Activated naive CD8-positive, alpha-beta T cell treated with anti-CD3 and anti-CD28 coated beads for 36 hours (primary cell): ENCODE data around the gene LARGE1. TPM values are rescaled to one million over a fixed set of nuclear protein-coding genes. Genes with fewer than 3 reads are reported as not detected.
A peak's percentile ranks its signal among the peaks of the same experiment; 100 is the strongest.

ENCODE experiments used
- DNase-seq: peaks from one replicate; pipeline ENCODE4 v3.0.0; 2021
- H3K27ac Mint-ChIP-seq: one replicate; pipeline ENCODE4 v1.8.0; 2022; ENCODE audit warnings: mild to moderate bottlenecking, moderate library complexity, mixed read lengths
- H3K27me3 Mint-ChIP-seq: one replicate; pipeline ENCODE4 v1.8.0; 2022; ENCODE audit warnings: mild to moderate bottlenecking, mixed read lengths
- H3K36me3 Mint-ChIP-seq: one replicate; pipeline ENCODE4 v1.8.0; 2021; ENCODE audit warnings: mild to moderate bottlenecking, mixed read lengths
- H3K4me1 Mint-ChIP-seq: one replicate; pipeline ENCODE4 v1.8.0; 2021; ENCODE audit warnings: mixed read lengths
- H3K4me3 Mint-ChIP-seq: one replicate; pipeline ENCODE4 v1.8.0; 2022; ENCODE audit warnings: mild to moderate bottlenecking, moderate library complexity, mixed read lengths
- H3K9me3 Mint-ChIP-seq: one replicate; pipeline ENCODE4 v1.8.0; 2022; ENCODE audit warnings: mixed read lengths
- total RNA-seq, 2 experiments: library from RNA; stranded (reverse); gene quantifications; one replicate each; pipeline ENCODE4 v1.2.3, GENCODE V29; 2021

The LARGE1 gene
- total RNA-seq, 2 experiments from 2014 or later, result 0.28 to 0.93 TPM

DNA sequence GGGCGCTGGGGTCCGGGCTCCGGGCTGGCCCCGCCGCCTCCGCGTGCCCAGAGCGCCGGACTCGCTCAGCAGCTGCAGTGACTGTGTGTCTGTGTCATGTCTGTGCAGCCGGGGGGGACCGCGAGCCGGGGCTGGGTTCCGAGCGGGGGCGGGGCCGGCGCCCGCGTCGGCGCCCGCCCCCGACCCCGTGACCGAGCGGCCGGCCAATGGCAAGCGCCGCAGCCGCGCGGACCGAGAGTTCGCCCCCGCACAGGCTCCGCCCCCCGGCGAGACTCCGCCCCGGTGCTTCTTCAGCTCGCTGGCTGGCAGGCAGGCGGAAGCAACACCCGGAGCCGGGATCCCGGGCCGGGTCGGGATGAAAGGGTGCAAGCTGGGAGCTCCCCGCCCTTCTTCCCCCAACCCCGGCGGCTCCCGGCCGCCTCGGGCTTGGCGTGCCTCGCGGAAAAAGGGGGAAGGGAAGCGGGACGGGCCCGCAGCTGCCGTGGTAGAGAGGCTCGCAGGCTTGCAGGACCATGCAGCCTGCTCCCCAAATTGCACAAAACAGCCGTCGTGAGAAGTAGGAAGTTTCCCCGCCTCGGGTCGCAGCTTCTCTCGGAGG is 750 bp upstream of the LARGE1 start:
- peaks cover 77% of the 10 kb centered on the region for H3K27me3 Mint-ChIP-seq
- no peaks in the 10 kb centered on the region for H3K9me3 Mint-ChIP-seq
- peak overlapping the region; percentile 73 for H3K4me3 Mint-ChIP-seq

DNA sequence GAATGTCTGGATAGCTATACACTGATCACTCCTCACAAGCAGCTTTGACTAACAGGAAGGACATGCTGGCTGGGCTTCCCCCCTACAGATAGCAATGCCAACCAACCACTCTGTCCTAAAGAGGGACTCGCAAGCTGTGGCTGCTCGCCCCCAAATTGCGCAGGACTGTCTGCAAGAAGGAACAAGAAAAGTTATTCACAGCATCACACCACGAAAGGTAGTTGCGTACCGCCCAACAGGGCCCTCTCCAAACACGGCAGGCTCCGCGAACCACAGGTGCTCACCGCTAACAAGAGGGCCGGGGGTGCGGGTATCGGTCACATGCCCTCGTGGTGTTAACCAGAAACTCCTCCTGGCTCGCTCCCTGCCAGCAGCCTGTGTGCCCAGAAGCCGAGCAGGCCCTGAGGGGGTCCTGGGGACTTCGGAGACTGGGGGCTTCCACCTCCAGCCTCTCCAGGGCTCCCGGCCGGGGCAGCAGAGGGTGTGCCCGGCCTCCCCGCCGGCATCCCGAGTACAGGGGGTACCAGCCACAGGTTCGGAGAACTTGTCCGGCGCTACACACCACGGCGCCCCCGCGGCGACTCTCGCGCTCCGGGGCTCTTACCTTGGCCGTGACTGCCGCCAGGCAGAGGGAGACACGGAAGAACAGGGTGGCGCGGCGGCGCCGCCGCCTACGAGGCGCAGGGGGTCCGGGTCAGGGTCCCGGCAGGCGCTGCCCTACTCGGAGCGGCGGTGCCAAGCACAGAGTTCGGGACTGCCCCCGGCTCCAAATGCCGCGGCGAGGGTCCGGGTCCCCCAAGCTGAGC is 682 bp downstream of the LARGE1 start:
- peaks cover 17% of the 10 kb centered on the region for H3K4me1 Mint-ChIP-seq

More for the DNA sequence above, 750 bp upstream of the LARGE1 start:
- Mint-ChIP-seq H3K36me3 (no peaks in the 10 kb centered on the region), H3K27ac (no peak overlapping the region), H3K4me1 (peaks cover 17% of the 10 kb centered on the region)
- DNase-seq, result peak; percentile 92

DNA sequence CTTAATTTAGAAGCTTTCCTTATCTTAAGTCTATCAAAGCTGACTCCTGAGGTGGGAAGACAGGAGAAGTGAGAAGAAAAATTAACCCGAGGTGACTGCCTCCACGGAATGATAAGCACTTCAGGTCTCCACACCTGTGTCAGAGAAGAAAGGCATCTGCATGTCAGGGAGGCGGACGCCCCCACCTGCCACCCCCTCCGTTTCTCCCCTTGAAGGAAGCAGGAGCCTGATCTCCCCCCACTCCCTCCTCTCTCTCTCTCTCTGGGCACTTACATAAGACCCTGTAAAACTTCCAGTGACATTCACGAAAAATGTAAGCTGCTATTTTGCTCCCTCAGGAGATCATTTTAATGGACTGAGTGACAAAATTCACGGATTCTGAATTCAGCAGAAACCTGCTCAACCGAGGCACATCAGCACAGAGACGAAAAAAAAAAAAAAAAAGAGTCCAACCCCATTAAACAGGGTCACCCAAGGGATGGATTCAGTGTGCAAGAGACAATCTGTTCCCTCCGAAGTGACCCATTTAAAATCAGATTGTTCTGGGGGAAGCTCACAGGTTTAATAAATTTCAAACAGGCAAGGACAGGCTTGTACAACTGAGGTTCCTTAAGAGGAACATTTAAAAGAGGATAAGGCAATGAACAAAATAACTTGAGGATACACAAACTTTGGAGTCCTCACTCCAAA is 1.5 kb downstream of the LARGE1 start:
- H3K36me3 Mint-ChIP-seq, result no peaks in the 10 kb centered on the region
- no peak overlapping the region for H3K4me3 Mint-ChIP-seq
- peaks cover 17% of the 10 kb centered on the region for H3K4me1 Mint-ChIP-seq
- peaks cover 57% of the 10 kb centered on the region for H3K27me3 Mint-ChIP-seq
- H3K9me3 Mint-ChIP-seq, result no peaks in the 10 kb centered on the region
- no peak for DNase-seq
- no peak overlapping the region for H3K27ac Mint-ChIP-seq

More for the DNA sequence above, 682 bp downstream of the LARGE1 start:
- Mint-ChIP-seq H3K9me3 (no peaks in the 10 kb centered on the region), H3K36me3 (no peaks in the 10 kb centered on the region), H3K4me3 (peak overlapping the region; percentile 48), H3K27ac (no peak overlapping the region), H3K27me3 (peaks cover 65% of the 10 kb centered on the region)
- peak; percentile 14 for DNase-seq

DNA sequence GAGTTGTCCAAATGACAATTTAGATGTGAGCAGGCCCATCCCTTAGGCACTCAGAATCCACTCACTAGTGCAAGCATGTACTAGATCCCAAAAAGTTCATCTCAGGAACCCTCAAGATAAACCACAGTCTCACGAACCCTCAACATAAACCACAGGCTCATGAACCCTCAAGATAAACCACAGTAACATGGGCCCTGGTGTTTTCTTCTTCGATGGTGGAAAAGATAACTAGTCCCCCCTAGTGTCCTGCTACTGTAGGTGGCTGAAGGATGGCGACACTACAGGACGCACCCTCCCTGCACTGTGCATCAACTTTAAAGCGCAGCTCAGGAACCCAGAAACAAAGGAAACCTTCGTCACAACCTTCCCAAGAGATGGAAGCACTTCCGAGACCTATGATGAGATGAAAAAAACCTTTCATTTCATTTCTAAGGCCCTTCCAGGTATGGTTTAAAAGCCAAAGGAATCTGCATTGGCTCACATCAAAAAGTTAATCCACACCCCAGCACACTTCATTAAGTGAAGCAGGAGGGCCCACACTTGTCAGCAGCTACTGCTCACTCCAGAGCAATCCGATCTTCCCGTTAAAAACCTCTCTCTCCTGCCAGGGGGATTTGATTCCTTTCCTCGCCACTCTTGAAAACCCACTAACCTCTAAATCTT is 2.4 kb downstream of the LARGE1 start:
- Mint-ChIP-seq H3K27me3 (peaks cover 47% of the 10 kb centered on the region), H3K36me3 (no peaks in the 10 kb centered on the region), H3K4me3 (no peak overlapping the region), H3K4me1 (peaks cover 16% of the 10 kb centered on the region), H3K9me3 (no peaks in the 10 kb centered on the region), H3K27ac (no peak overlapping the region)
- DNase-seq, result no peak

DNA sequence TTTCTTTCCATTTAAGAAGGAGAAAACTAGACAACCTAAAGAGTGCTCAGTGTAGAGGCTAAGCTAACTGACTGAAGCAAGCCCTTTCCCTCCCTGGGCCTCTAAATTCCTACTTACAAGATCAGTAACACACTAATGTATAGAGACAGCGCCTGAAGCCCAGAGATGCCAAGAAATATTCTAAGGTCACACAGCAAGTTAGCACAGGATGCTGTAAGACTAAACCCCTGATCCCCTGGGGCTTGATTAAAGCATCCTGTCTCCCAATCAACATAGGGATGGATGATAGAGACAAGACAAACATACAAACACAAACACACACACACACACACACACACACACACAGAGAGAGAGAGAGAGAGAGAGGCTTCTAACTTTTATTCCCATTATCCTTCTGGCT is 5.6 kb downstream of the LARGE1 start:
- Mint-ChIP-seq H3K36me3 (no peaks in the 10 kb centered on the region), H3K9me3 (no peaks in the 10 kb centered on the region), H3K4me1 (peaks cover 6% of the 10 kb centered on the region), H3K27ac (no peak overlapping the region), H3K4me3 (no peak overlapping the region), H3K27me3 (peaks cover 41% of the 10 kb centered on the region)
- DNase-seq, result no peak

DNA sequence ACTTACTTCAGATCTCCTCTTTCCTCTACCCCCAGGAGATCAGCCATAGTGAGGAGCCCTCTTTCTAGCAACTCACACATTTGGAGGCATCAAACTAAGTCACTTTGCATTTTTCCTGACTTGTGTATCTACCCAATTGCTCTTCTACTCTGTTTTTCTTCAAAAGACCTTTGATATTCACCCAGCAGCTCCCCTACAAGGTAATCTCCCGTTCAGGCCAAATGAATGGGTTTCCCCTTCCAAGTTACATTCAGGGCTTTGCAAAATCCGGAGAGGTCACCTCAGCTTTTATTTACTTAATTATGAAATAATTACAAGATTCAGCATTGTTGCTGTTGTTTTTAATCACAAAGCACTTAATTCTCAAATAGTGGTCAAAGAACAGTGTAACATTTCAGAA is 6.1 kb downstream of the LARGE1 start:
- no peak overlapping the region for H3K27ac Mint-ChIP-seq
- H3K9me3 Mint-ChIP-seq, result no peaks in the 10 kb centered on the region

DNA sequence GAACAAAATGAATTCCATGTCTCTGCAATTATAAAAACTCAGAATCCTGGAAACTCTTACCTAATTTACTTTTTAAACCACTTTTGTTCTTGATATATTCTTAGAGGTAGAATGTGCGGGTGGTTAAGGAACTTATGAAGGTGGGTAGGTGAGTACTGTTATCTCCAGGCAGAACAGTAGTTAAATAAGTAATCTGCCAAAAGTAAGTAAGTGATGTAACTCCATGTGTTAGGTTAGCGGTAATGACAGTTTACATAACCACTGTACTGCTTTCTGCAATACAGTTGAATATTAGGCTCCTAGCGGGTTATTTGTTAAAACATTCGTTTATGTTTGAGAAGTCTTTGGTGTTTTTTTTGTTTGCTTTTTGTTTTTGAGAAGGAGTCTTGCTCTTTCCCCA is 7.1 kb downstream of the LARGE1 start:
- no peak for DNase-seq
- H3K27me3 Mint-ChIP-seq, result peaks cover 27% of the 10 kb centered on the region
- no peak overlapping the region for H3K27ac Mint-ChIP-seq
- H3K4me3 Mint-ChIP-seq, result no peak overlapping the region
- no peaks in the 10 kb centered on the region for H3K4me1 Mint-ChIP-seq
- no peaks in the 10 kb centered on the region for H3K9me3 Mint-ChIP-seq
- no peaks in the 10 kb centered on the region for H3K36me3 Mint-ChIP-seq

More for the DNA sequence above, 6.1 kb downstream of the LARGE1 start:
- H3K4me3 Mint-ChIP-seq, result no peak overlapping the region
- H3K36me3 Mint-ChIP-seq, result no peaks in the 10 kb centered on the region
- peaks cover 36% of the 10 kb centered on the region for H3K27me3 Mint-ChIP-seq
- peaks cover 4% of the 10 kb centered on the region for H3K4me1 Mint-ChIP-seq
- no peak for DNase-seq

DNA sequence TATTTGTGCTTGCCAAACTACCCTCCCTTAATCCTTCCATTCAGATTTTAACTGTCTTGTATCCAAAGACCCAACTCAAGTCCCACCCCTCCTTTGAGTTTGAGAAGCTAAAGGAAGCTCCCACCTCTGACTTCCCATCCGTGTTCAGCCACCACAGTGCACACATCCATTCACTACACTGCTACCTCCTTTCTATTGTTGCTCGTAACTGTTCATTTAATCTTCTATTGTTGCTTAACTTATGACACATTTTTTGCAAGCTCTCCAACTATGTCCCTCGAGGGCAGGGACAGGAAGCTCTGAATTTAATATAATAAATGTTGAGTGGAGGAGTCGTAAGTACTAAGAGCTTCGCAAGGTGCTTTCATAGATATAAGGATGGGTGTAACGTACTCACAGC is 10.4 kb downstream of the LARGE1 start:
- Mint-ChIP-seq H3K27ac (no peak overlapping the region), H3K4me3 (no peak overlapping the region), H3K27me3 (peaks cover 8% of the 10 kb centered on the region), H3K9me3 (no peaks in the 10 kb centered on the region), H3K4me1 (no peaks in the 10 kb centered on the region), H3K36me3 (no peaks in the 10 kb centered on the region)
- no peak for DNase-seq

DNA sequence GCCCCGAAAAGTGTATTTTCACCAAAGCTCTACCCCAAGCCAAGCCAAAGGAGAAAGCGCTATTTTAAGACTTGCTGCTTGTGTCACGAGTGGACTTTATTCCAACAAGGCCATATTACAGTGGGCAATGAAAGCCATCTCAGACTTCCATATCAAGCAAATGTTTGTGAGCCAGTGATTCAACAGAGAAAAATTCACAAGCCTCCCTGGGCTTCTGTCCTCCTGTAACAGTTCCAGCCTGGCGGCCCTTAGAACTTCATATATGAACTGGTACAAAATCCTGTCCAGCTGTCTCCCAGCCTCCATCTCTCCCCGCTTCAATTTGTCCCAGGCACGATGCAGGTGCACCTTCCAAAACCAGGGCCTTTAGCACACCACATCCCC is 11.2 kb downstream of the LARGE1 start:
- no peaks in the 10 kb centered on the region for H3K9me3 Mint-ChIP-seq
- no peaks in the 10 kb centered on the region for H3K4me1 Mint-ChIP-seq
- H3K36me3 Mint-ChIP-seq, result no peaks in the 10 kb centered on the region
- no peak for DNase-seq
- no peak overlapping the region for H3K4me3 Mint-ChIP-seq
- peaks cover 8% of the 10 kb centered on the region for H3K27me3 Mint-ChIP-seq
- H3K27ac Mint-ChIP-seq, result no peak overlapping the region

DNA sequence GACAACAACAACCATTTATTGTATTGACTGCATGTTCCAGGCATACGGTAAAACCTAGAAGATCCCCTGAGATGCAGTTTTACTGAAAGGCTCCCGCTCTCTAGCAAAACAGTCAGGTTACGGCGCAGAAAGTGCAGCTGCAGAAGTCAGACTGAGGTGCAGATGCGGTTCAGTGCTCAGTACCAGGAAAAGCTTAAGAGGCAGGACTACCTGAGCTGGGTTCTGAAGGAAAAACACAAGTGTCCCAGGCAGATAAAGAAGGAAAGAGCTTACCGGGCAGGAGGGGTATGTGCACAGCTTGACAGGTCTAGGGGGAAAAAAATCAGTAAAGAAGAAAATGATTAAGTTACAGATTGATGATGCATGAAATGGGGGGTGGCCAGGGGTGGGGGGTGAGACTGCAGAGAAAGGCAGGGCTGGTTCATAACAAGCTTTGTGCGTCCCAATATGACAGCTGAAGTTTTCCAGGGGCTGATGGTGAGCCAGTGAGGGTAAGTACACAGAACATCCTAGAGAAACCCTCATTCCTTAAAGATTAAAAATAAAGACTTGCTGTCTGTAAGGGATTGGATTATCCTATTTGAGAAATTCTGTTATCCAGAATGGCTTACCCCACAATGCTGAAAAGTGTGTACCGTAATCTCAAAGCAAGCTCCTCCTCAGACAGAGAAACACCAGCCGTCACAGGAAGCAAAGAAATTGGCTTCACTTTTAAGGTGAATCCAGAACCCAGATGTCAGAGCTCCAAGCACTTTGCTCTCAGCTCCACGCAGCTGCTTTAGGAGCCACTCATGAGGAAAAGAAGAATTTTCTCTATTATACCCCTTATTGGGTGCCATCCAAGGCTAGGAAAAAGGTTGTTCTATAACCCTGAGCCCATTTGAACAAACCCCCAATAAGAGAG is 11.9 kb downstream of the LARGE1 start:
- Mint-ChIP-seq H3K4me1 (no peaks in the 10 kb centered on the region), H3K36me3 (no peaks in the 10 kb centered on the region), H3K4me3 (no peak overlapping the region)

DNA sequence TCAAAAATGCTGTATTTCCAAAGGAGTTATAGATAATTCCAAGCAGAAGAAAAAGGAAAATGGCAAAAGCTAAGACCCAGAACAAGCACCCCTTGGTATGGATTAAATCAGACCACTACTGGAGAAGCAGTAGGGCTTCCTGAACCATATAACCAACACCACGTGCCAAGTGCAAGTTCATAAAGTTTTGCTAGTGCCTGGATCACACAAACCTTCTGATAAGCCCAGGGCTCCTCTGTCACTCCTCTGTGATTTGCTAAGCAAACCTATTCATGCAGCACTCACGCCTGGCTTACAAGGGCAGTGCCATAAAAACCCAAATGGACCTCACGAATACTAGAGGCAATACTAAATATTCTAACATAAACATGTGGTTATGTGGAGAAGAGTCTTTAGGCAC is 13.3 kb downstream of the LARGE1 start:
- no peak overlapping the region for H3K4me3 Mint-ChIP-seq
- no peak for DNase-seq
- no peak overlapping the region for H3K27ac Mint-ChIP-seq
- peaks cover 8% of the 10 kb centered on the region for H3K27me3 Mint-ChIP-seq
- H3K4me1 Mint-ChIP-seq, result no peaks in the 10 kb centered on the region
- no peaks in the 10 kb centered on the region for H3K9me3 Mint-ChIP-seq
- no peaks in the 10 kb centered on the region for H3K36me3 Mint-ChIP-seq

More for the DNA sequence above, 11.9 kb downstream of the LARGE1 start:
- Mint-ChIP-seq H3K27ac (no peak overlapping the region), H3K27me3 (peaks cover 8% of the 10 kb centered on the region), H3K9me3 (no peaks in the 10 kb centered on the region)
- no peak for DNase-seq

DNA sequence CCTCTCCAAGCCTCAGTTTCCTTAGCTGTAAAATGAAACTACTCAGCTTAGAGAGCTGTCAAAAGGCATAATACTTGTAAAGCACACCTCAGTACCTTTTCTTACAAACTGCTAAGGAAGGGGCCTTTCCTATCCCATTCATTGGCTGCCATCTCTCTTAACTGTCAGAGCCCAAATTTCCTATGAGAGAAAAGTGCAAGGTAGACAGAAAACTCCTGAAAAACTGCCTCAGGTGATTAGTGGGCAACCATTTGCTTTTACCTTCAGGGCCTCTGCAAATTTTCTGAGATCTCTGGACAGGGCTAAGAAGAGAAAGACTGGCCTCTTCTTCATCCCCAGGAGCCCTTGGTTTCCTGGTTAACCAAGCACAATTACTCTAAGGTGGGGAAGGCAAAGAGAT is 13.8 kb downstream of the LARGE1 start:
- Mint-ChIP-seq H3K9me3 (no peaks in the 10 kb centered on the region), H3K27ac (no peak overlapping the region), H3K4me1 (no peaks in the 10 kb centered on the region), H3K4me3 (no peak overlapping the region), H3K27me3 (peaks cover 8% of the 10 kb centered on the region), H3K36me3 (no peaks in the 10 kb centered on the region)
- no peak for DNase-seq

DNA sequence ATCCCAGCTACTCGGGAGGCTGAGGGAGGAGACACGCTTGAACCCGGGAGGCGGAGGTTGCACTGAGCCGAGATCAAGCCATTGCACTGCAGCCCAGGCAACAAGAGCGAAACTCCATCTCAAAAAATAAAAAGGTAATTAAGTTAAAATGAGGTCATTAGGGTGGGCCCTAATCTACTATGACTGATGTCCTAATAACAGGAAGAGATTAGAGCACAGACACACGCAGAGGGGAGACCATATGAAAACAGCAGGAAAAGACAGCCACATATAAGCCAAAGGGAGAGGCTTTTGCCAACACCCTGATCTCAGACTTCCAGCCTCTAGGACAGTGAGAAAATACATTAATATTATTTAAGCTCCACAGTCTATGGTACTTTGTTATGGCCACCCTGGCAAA is 17.3 kb downstream of the LARGE1 start:
- no peak overlapping the region for H3K4me3 Mint-ChIP-seq
- H3K4me1 Mint-ChIP-seq, result no peaks in the 10 kb centered on the region
- H3K36me3 Mint-ChIP-seq, result no peaks in the 10 kb centered on the region
- H3K9me3 Mint-ChIP-seq, result no peaks in the 10 kb centered on the region
- H3K27ac Mint-ChIP-seq, result no peak overlapping the region
- no peak for DNase-seq
- H3K27me3 Mint-ChIP-seq, result peaks cover 5% of the 10 kb centered on the region

DNA sequence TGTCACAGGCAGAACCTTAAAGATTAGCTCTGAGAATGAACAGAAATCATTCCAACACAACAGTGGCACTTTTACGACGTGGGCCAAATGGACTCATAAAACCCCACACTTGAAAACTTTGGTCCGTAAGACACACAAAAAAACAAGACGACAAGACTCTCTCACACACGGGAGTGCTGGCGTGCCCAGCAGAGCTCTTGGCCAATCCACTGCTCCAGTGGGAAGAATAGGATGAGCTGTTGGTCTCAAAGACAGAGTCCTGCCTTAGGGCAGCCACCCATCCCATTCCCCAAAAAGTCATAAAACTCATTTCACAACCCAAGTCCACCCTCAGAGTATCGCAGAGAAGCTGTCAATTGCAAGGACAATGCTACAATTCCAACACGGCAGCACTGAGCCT is 18.2 kb downstream of the LARGE1 start:
- Mint-ChIP-seq H3K27me3 (peaks cover 5% of the 10 kb centered on the region), H3K9me3 (no peaks in the 10 kb centered on the region), H3K4me1 (no peaks in the 10 kb centered on the region), H3K27ac (no peak overlapping the region), H3K36me3 (no peaks in the 10 kb centered on the region), H3K4me3 (no peak overlapping the region)
- DNase-seq, result no peak
